Measurements from ENCODE around the gene COL19A1. TPM values are rescaled to one million over a fixed set of nuclear protein-coding genes. Genes with fewer than 3 reads are reported as not detected.
"Not testable (repeated sequence)": the region's sequence is repeated elsewhere in the genome, so short reads cannot be mapped to it uniquely, and the experiment has no call there.

The COL19A1 gene
- total RNA-seq, 2 experiments from 2014 or later: 0.03 TPM; not detected in 1

DNA sequence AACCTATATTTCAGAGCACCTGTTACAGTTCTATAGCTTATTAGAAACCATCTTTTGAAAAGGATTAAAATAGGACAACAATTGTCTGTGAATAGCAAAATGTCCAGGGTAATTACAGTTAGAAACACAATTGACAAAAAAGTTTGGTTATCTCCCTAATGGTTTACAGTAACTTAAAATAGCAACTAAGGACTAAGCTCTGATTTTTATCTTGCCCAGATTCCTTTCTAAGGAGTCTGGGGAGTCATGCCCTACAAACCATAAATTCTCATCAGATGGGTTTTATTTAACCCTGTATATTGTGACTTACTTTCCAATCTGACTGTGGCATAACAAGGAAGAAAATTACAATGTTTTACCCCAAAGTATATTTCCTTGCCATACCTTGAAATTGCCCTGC lies 26.9 kb downstream of the COL19A1 start:
- H3K4me2 ChIP-seq (ENCODE audit: low read length); H3K27ac ChIP-seq (ENCODE audit: low read depth, low read length, poor library complexity, severe bottlenecking); H3K9me3 ChIP-seq (ENCODE audit: low read length); H3K79me2 ChIP-seq (ENCODE audit: insufficient read depth, low read depth, low read length); H3K36me3 ChIP-seq (ENCODE audit: insufficient read depth, low read length); DNase-seq (ENCODE audit: low spot score); H2AFZ ChIP-seq (ENCODE audit: low read length); BruUV-seq (replicated peaks); intact Hi-C loops (cut with micrococcal nuclease; ENCODE audit: unreplicated experiment); H3K9me2 ChIP-seq (ENCODE audit: insufficient read depth, low read length); H4K20me1 ChIP-seq (ENCODE audit: insufficient read depth, low read length); POLR2A ChIA-PET; H3K4me1 ChIP-seq (ENCODE audit: insufficient read depth, low read length, poor library complexity, severe bottlenecking); CTCF ChIA-PET (ENCODE audit: unreplicated experiment); H3K4me3 ChIP-seq (ENCODE audit: low read depth, low read length, poor library complexity, severe bottlenecking): not testable (repeated sequence)

GRCh38 chr6:69894578-69895347 lies 28.4 kb downstream of the COL19A1 start:
- Histone ChIP-seq H3K36me3 (ENCODE audit: insufficient read depth, low read length) (no peaks in the 10 kb centered on the region), H3K9me2 (ENCODE audit: insufficient read depth, low read length) (no peaks in the 10 kb centered on the region), H4K20me1 (ENCODE audit: insufficient read depth, low read length) (no peaks in the 10 kb centered on the region), H3K4me3 (ENCODE audit: low read depth, low read length, poor library complexity, severe bottlenecking) (no peak overlapping the region), H2AFZ (ENCODE audit: low read length) (no peak overlapping the region), H3K79me2 (ENCODE audit: insufficient read depth, low read depth, low read length) (no peaks in the 10 kb centered on the region), H3K4me1 (ENCODE audit: insufficient read depth, low read length, poor library complexity, severe bottlenecking) (no peaks in the 10 kb centered on the region), H3K9me3 (ENCODE audit: low read length) (no peaks in the 10 kb centered on the region), H3K27ac (ENCODE audit: low read depth, low read length, poor library complexity, severe bottlenecking) (no peak overlapping the region), H3K4me2 (ENCODE audit: low read length) (no peak overlapping the region)
- BruUV-seq (replicated peaks): no TSS peak
- ChIA-PET CTCF (ENCODE audit: unreplicated experiment) (no interaction called here), POLR2A (interaction anchor here (1.3 kb wide), 1 partner anchor 11 kb away, joined by 3 read pairs; no protein-coding TSS in a partner anchor)
- no peak for TF ChIP-seq EZH2phosphoT487 (IDR thresholded peaks at IDR 0.05; ENCODE audit: borderline replicate concordance, low read depth, low read length)
- TF ChIP-seq, protein P1, sequence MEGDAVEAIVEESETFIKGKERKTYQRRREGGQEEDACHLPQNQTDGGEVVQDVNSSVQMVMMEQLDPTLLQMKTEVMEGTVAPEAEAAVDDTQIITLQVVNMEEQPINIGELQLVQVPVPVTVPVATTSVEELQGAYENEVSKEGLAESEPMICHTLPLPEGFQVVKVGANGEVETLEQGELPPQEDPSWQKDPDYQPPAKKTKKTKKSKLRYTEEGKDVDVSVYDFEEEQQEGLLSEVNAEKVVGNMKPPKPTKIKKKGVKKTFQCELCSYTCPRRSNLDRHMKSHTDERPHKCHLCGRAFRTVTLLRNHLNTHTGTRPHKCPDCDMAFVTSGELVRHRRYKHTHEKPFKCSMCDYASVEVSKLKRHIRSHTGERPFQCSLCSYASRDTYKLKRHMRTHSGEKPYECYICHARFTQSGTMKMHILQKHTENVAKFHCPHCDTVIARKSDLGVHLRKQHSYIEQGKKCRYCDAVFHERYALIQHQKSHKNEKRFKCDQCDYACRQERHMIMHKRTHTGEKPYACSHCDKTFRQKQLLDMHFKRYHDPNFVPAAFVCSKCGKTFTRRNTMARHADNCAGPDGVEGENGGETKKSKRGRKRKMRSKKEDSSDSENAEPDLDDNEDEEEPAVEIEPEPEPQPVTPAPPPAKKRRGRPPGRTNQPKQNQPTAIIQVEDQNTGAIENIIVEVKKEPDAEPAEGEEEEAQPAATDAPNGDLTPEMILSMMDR (conservative IDR thresholded peaks at IDR 0.05; ENCODE audit: low read length): no peak
- no peak for DNase-seq (ENCODE audit: low spot score)
- intact Hi-C loops (cut with micrococcal nuclease; ENCODE audit: unreplicated experiment): no loop called here

GRCh38 chr6:69895396-69895795 lies 29.0 kb downstream of the COL19A1 start:
- H3K4me2 ChIP-seq (ENCODE audit: low read length): no peak overlapping the region
- no peaks in the 10 kb centered on the region for H3K36me3 ChIP-seq (ENCODE audit: insufficient read depth, low read length)
- CTCF ChIA-PET (ENCODE audit: unreplicated experiment): no interaction called here
- no peaks in the 10 kb centered on the region for H3K9me2 ChIP-seq (ENCODE audit: insufficient read depth, low read length)
- H3K4me3 ChIP-seq (ENCODE audit: low read depth, low read length, poor library complexity, severe bottlenecking): no peak overlapping the region
- no peaks in the 10 kb centered on the region for H3K9me3 ChIP-seq (ENCODE audit: low read length)
- intact Hi-C loops (cut with micrococcal nuclease; ENCODE audit: unreplicated experiment): no loop called here
- TF ChIP-seq, protein P1 (conservative IDR thresholded peaks at IDR 0.05; ENCODE audit: low read length): no peak
- TF ChIP-seq EZH2phosphoT487 (IDR thresholded peaks at IDR 0.05; ENCODE audit: borderline replicate concordance, low read depth, low read length): no peak
- no peaks in the 10 kb centered on the region for H3K4me1 ChIP-seq (ENCODE audit: insufficient read depth, low read length, poor library complexity, severe bottlenecking)
- no peak overlapping the region for H3K27ac ChIP-seq (ENCODE audit: low read depth, low read length, poor library complexity, severe bottlenecking)
- no peaks in the 10 kb centered on the region for H4K20me1 ChIP-seq (ENCODE audit: insufficient read depth, low read length)
- H3K79me2 ChIP-seq (ENCODE audit: insufficient read depth, low read depth, low read length): no peaks in the 10 kb centered on the region
- no peak overlapping the region for H2AFZ ChIP-seq (ENCODE audit: low read length)
- DNase-seq (ENCODE audit: low spot score): no peak
- no TSS peak for BruUV-seq (replicated peaks)
- POLR2A ChIA-PET: interaction anchor here (1.3 kb wide), 1 partner anchor 11 kb away, joined by 3 read pairs; no protein-coding TSS in a partner anchor
